ENCODE measurements around the gene CLEC4A.
"Not testable (repeated sequence)": the region's sequence is repeated elsewhere in the genome, so short reads cannot be mapped to it uniquely, and the experiment has no call there.

Gene CLEC4A

DNA sequence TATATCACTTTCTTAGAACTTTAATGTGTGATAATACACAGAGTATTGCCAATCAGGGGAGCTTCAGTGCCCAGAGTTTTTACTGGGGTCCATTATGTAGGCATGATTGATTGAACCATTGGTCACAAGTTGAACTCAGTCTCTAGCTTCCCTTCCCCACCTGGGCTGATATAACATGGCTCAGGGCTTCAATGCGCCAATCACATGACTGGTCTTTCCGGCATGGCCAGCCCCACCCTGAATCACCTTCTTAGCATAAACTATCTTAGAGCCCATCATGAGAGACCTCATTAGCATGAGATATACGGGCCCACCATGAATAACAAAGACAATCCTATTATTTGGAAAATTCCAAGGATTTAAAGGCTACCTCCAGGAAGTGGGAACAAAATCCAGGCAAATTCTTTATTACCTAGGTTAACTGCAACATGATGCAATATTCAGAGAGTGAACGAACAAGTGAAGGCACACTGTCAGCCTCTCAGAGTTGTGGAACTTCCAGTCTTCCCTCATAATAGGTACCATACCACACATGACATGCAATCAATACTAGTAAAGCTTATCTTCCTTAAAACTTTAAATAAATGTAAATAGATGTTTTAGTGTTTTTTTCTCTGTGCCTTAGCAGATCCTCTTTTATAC, 3.2 kb upstream of the CLEC4A start:
- H3K27me3 ChIP-seq (ENCODE audit: low read depth, low read length), result no peaks in the 10 kb centered on the region
- no peak overlapping the region for H3K27ac ChIP-seq (ENCODE audit: low read length)
- peaks cover 19% of the 10 kb centered on the region for H3K4me1 ChIP-seq (ENCODE audit: low read length)
- H4K20me1 ChIP-seq (ENCODE audit: insufficient read depth, low read length), result no peaks in the 10 kb centered on the region
- H3K4me3 ChIP-seq (ENCODE audit: low read length), result no peak overlapping the region
- H3K79me2 ChIP-seq (ENCODE audit: low read length), result no peaks in the 10 kb centered on the region
- H3K9me3 ChIP-seq (ENCODE audit: insufficient read depth, low read length), result no peaks in the 10 kb centered on the region
- TF ChIP-seq, protein P1, sequence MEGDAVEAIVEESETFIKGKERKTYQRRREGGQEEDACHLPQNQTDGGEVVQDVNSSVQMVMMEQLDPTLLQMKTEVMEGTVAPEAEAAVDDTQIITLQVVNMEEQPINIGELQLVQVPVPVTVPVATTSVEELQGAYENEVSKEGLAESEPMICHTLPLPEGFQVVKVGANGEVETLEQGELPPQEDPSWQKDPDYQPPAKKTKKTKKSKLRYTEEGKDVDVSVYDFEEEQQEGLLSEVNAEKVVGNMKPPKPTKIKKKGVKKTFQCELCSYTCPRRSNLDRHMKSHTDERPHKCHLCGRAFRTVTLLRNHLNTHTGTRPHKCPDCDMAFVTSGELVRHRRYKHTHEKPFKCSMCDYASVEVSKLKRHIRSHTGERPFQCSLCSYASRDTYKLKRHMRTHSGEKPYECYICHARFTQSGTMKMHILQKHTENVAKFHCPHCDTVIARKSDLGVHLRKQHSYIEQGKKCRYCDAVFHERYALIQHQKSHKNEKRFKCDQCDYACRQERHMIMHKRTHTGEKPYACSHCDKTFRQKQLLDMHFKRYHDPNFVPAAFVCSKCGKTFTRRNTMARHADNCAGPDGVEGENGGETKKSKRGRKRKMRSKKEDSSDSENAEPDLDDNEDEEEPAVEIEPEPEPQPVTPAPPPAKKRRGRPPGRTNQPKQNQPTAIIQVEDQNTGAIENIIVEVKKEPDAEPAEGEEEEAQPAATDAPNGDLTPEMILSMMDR (IDR thresholded peaks at IDR 0.05; ENCODE audit: low read depth, low read length), result no peak
- TF ChIP-seq EZH2phosphoT487 (IDR thresholded peaks at IDR 0.05; ENCODE audit: low read depth), result no peak
- no peak overlapping the region for H3K4me2 ChIP-seq (ENCODE audit: low read length)
- no peak overlapping the region for H2AFZ ChIP-seq (ENCODE audit: low read depth, low read length)
- no peak overlapping the region for H3K9ac ChIP-seq (ENCODE audit: low read length)
- H3K36me3 ChIP-seq (replicated peaks; ENCODE audit: low read depth, low read length), result no peaks in the 10 kb centered on the region

DNA sequence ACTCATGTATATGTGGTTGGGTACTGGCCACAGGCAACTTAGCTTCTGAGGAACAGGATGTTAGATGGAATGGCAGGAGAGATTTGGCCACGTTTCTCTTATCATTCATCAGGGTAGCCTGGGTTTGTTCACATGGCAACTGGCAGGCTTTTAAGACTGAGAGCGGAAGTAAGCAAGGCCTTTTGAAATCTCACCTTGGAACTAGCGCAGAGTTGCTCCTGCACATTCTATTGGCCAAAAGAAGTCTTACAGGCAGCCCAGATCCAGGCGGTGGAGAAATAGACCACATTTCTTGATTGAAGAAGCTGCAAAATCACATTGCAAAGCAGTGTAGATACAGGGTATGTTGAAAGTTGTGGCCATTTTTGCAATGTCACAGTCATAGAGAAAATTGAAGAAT, 3.7 kb downstream of the CLEC4A start:
- H2AFZ ChIP-seq (ENCODE audit: low read depth, low read length), result no peak overlapping the region
- H3K27me3 ChIP-seq (ENCODE audit: low read depth, low read length), result no peaks in the 10 kb centered on the region
- H3K4me1 ChIP-seq (ENCODE audit: low read length), result peaks cover 19% of the 10 kb centered on the region
- H3K79me2 ChIP-seq (ENCODE audit: low read length), result no peaks in the 10 kb centered on the region
- no peak for TF ChIP-seq EZH2phosphoT487 (IDR thresholded peaks at IDR 0.05; ENCODE audit: low read depth)
- TF ChIP-seq, protein P1 (IDR thresholded peaks at IDR 0.05; ENCODE audit: low read depth, low read length), result no peak
- no peak overlapping the region for H3K9ac ChIP-seq (ENCODE audit: low read length)
- H3K4me3 ChIP-seq (ENCODE audit: low read length), result no peak overlapping the region
- H4K20me1 ChIP-seq (ENCODE audit: insufficient read depth, low read length), result no peaks in the 10 kb centered on the region
- no peaks in the 10 kb centered on the region for H3K9me3 ChIP-seq (ENCODE audit: insufficient read depth, low read length)
- H3K27ac ChIP-seq (ENCODE audit: low read length), result no peak overlapping the region
- H3K36me3 ChIP-seq (replicated peaks; ENCODE audit: low read depth, low read length), result no peaks in the 10 kb centered on the region
- H3K4me2 ChIP-seq (ENCODE audit: low read length), result no peak overlapping the region

DNA sequence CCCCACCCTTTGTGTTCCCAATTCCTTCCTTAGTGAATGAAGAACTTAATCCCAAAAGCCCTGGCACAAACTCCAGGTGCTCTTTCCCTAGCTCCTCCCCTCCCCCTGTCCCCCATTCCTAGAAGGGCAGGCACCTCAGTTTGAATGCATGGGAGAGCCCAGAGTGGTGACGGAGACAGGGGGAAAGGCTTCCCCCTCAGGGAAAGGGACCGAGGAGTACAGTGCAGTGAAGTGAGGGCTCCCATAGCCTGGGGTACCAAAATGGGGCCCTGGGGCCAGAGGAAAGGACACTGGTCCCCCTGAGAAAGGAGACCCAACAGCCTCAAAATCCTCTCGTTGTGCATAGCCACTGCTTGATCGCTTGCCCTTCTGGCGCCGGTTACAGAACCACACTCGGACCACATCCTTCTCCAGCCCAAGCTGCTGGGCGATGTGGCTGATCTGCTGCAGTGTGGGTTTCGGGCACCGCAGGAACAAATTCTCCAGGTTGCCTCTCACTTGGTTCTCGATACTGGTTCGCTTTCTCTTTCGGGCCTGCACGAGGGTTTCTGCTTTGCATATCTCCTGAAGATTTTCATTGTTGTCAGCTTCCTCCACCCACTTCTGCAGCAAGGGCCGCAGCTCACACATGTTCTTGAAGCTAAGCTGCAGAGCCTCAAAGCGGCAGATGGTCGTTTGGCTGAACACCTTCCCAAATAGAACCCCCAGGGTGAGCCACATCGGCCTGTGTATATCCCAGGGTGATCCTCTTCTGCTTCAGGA, 10.4 kb downstream of the CLEC4A start:
- H3K4me2 ChIP-seq (ENCODE audit: low read length); H3K9ac ChIP-seq (ENCODE audit: low read length): not testable (repeated sequence)

DNA sequence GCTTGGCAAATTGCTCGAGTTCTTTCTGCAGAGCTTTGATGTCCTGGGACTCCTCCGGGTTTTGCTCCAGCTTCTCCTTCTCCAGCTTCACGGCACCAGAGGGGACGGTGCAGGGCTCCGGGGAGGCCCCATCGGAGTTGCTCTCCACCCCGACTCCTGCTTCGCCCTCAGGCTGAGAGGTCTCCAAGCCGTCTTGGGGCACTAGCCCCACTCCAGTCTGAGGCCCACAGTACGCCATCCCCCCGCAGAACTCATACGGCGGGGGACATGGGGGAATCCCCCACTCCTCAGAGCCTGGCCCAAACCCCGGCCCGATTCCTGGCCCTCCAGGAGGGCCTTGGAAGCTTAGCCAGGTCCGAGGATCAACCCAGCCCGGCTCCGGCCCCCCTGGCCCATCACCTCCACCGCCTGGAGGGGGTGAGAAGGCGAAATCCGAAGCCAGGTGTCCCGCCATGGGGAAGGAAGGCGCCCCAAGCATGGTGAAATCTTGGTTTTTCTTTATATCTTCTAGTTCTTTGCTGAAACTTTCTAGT, 11.0 kb downstream of the CLEC4A start:
- H3K27me3 ChIP-seq (ENCODE audit: low read depth, low read length); H3K36me3 ChIP-seq (replicated peaks; ENCODE audit: low read depth, low read length); H3K79me2 ChIP-seq (ENCODE audit: low read length); H3K4me2 ChIP-seq (ENCODE audit: low read length); H3K9ac ChIP-seq (ENCODE audit: low read length); H3K9me3 ChIP-seq (ENCODE audit: insufficient read depth, low read length); H3K27ac ChIP-seq (ENCODE audit: low read length); H4K20me1 ChIP-seq (ENCODE audit: insufficient read depth, low read length); H2AFZ ChIP-seq (ENCODE audit: low read depth, low read length); H3K4me1 ChIP-seq (ENCODE audit: low read length); H3K4me3 ChIP-seq (ENCODE audit: low read length): not testable (repeated sequence)

More for the DNA sequence above, 10.4 kb downstream of the CLEC4A start:
- H3K36me3 ChIP-seq (replicated peaks; ENCODE audit: low read depth, low read length); H3K4me1 ChIP-seq (ENCODE audit: low read length); H4K20me1 ChIP-seq (ENCODE audit: insufficient read depth, low read length); H3K4me3 ChIP-seq (ENCODE audit: low read length); H3K9me3 ChIP-seq (ENCODE audit: insufficient read depth, low read length); H2AFZ ChIP-seq (ENCODE audit: low read depth, low read length); H3K27ac ChIP-seq (ENCODE audit: low read length); H3K79me2 ChIP-seq (ENCODE audit: low read length); H3K27me3 ChIP-seq (ENCODE audit: low read depth, low read length): not testable (repeated sequence)

DNA sequence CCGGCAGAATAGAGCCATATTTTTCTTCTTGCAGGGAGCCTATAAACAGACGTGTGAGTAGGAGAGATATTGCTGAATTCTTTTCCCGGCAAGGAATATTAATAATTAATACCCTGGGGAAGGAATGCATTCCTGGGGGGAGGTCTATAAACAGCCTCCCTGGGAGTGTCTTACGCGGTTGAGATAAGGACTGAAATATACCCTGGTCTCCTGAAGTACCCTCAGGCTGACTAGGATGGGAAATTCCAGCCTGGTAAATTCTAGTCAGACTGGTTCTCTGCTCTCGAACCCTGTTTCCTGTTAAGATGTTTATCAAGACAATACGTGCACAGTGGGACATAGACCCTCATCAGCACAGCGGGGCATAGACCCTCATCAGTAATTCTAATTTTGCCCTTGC, 18.2 kb downstream of the CLEC4A start:
- H3K4me2 ChIP-seq (ENCODE audit: low read length); H3K27ac ChIP-seq (ENCODE audit: low read length); H4K20me1 ChIP-seq (ENCODE audit: insufficient read depth, low read length); H3K27me3 ChIP-seq (ENCODE audit: low read depth, low read length); H3K9ac ChIP-seq (ENCODE audit: low read length); H3K4me3 ChIP-seq (ENCODE audit: low read length); H2AFZ ChIP-seq (ENCODE audit: low read depth, low read length); H3K36me3 ChIP-seq (replicated peaks; ENCODE audit: low read depth, low read length); H3K79me2 ChIP-seq (ENCODE audit: low read length); H3K9me3 ChIP-seq (ENCODE audit: insufficient read depth, low read length); H3K4me1 ChIP-seq (ENCODE audit: low read length): not testable (repeated sequence)

All from OCI-LY3 (cell line).